OCI-LY1 (cell line): ENCODE data around the gene TBC1D22B.

ENCODE experiments used
- H2AFZ ChIP-seq: fragments of 200-600 bp; sonication (generic), shearing (Covaris generic); 2 replicates; pipeline ENCODE4 v1.6.0; 2014; ENCODE audit warnings: antibody characterized with exemption, mild to moderate bottlenecking, low read length
- H3F3A ChIP-seq: fragments of 200-600 bp; sonication (generic), shearing (Covaris generic); 2 replicates; pipeline ENCODE4 v1.6.0; 2014; ENCODE audit warnings: mild to moderate bottlenecking, antibody characterized with exemption, low read length, moderate library complexity; ENCODE audit not compliant: insufficient read depth
- H3K27ac ChIP-seq: fragments of 200-600 bp; sonication (generic); 2 replicates; pipeline ENCODE4 v1.5.1; 2014; ENCODE audit warnings: low read length, mixed run types, mild to moderate bottlenecking, low read depth; ENCODE audit not compliant: poor library complexity, severe bottlenecking
- H3K27me3 ChIP-seq: fragments of 200-600 bp; sonication (generic); 2 replicates; pipeline ENCODE4 v1.6.0; 2014; ENCODE audit warnings: antibody characterized with exemption, mild to moderate bottlenecking, low read length, moderate library complexity; ENCODE audit not compliant: insufficient read depth
- H3K36me3 ChIP-seq: fragments of 200-600 bp; sonication (generic); 2 replicates; pipeline ENCODE4 v1.6.1; 2014; ENCODE audit warnings: mild to moderate bottlenecking, antibody characterized with exemption, low read length, moderate library complexity, mixed read lengths; ENCODE audit not compliant: insufficient read depth
- H3K4me1 ChIP-seq: fragments of 200-600 bp; sonication (generic); 2 replicates; pipeline ENCODE4 v1.5.1; 2014; ENCODE audit warnings: mild to moderate bottlenecking, low read length, moderate library complexity; ENCODE audit not compliant: insufficient read depth, severe bottlenecking
- H3K4me2 ChIP-seq: fragments of 200-600 bp; sonication (generic), shearing (Covaris generic); 2 replicates; pipeline ENCODE4 v1.6.1; 2014; ENCODE audit warnings: low read length
- H3K4me3 ChIP-seq: fragments of 200-600 bp; sonication (generic); 2 replicates; pipeline ENCODE4 v1.5.1; 2014; ENCODE audit warnings: low read length, low read depth, mild to moderate bottlenecking, mixed read lengths; ENCODE audit not compliant: poor library complexity, severe bottlenecking
- H3K79me2 ChIP-seq: fragments of 200-600 bp; shearing (Covaris generic); 2 replicates; pipeline ENCODE4 v1.6.1; 2016; ENCODE audit warnings: mixed run types, low read length, mixed read lengths; ENCODE audit not compliant: insufficient read depth
- H3K9ac ChIP-seq: fragments of 200-600 bp; sonication (generic), shearing (Covaris generic); 2 replicates; pipeline ENCODE4 v1.6.1; 2014; ENCODE audit warnings: mild to moderate bottlenecking, low read length, mixed read lengths
- H3K9me2 ChIP-seq: fragments of 200-600 bp; sonication (generic), shearing (Covaris generic); 2 replicates; pipeline ENCODE4 v1.6.1; 2014; ENCODE audit warnings: low read depth, mild to moderate bottlenecking, low read length, mixed read lengths
- H3K9me3 ChIP-seq: fragments of 200-600 bp; shearing (Covaris generic); 2 replicates; pipeline ENCODE4 v1.6.1; 2014; ENCODE audit warnings: low read length, mixed read lengths
- H4K20me1 ChIP-seq: fragments of 200-600 bp; sonication (generic), shearing (Covaris generic); 2 replicates; pipeline ENCODE4 v1.6.0; 2016; ENCODE audit warnings: mild to moderate bottlenecking, low read length; ENCODE audit not compliant: insufficient read depth
- EZH2 ChIP-seq: fragments of 200-600 bp; sonication (generic), shearing (Covaris generic); IDR thresholded peaks from 2 replicates; pipeline ENCODE4 v1.8.0; 2017; ENCODE audit warnings: borderline replicate concordance, mixed run types, mild to moderate bottlenecking, antibody characterized with exemption, low read length, moderate library complexity, mixed read lengths
- TF ChIP-seq, protein P1 (sequence below): fragments of 200-600 bp; sonication (generic), shearing (Covaris generic); IDR thresholded peaks from 2 replicates; pipeline ENCODE4 v1.5.1; 2017; ENCODE audit warnings: mild to moderate bottlenecking, antibody characterized with exemption, low read length, moderate library complexity, mixed read lengths

Gene TBC1D22B

DNA sequence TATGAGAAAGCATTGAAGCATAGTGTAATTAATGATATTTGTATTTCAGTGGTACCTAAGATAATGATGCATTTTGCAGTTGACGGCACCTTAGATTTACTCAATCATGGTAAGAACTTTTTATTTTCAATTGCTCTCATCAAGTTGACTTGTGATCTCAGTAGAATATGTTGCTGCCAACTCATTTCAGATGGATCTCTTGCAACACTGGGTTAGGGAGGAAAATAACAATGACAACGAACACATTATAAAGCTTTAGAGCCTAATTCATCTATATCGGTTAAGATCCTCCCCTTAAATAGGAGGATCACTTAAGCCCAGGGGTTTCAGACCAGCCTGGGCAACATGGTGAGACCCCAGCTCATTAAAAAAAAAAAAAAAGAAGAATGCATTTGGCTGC, 18.0 kb upstream of the TBC1D22B start:
- no peak overlapping the region for H2AFZ ChIP-seq
- no peaks in the 10 kb centered on the region for H3K79me2 ChIP-seq
- no peaks in the 10 kb centered on the region for H4K20me1 ChIP-seq
- no peak overlapping the region for H3K9ac ChIP-seq
- H3K4me3 ChIP-seq, result no peak overlapping the region
- no peak overlapping the region for H3K27ac ChIP-seq
- TF ChIP-seq, protein P1, sequence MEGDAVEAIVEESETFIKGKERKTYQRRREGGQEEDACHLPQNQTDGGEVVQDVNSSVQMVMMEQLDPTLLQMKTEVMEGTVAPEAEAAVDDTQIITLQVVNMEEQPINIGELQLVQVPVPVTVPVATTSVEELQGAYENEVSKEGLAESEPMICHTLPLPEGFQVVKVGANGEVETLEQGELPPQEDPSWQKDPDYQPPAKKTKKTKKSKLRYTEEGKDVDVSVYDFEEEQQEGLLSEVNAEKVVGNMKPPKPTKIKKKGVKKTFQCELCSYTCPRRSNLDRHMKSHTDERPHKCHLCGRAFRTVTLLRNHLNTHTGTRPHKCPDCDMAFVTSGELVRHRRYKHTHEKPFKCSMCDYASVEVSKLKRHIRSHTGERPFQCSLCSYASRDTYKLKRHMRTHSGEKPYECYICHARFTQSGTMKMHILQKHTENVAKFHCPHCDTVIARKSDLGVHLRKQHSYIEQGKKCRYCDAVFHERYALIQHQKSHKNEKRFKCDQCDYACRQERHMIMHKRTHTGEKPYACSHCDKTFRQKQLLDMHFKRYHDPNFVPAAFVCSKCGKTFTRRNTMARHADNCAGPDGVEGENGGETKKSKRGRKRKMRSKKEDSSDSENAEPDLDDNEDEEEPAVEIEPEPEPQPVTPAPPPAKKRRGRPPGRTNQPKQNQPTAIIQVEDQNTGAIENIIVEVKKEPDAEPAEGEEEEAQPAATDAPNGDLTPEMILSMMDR, result no peak
- TF ChIP-seq EZH2, result no peak
- no peaks in the 10 kb centered on the region for H3K9me3 ChIP-seq
- H3K4me2 ChIP-seq, result no peak overlapping the region
- no peaks in the 10 kb centered on the region for H3K36me3 ChIP-seq
- no peaks in the 10 kb centered on the region for H3K27me3 ChIP-seq
- peaks cover 12% of the 10 kb centered on the region for H3K4me1 ChIP-seq
- H3K9me2 ChIP-seq, result no peaks in the 10 kb centered on the region
- H3F3A ChIP-seq, result no peaks in the 10 kb centered on the region

DNA sequence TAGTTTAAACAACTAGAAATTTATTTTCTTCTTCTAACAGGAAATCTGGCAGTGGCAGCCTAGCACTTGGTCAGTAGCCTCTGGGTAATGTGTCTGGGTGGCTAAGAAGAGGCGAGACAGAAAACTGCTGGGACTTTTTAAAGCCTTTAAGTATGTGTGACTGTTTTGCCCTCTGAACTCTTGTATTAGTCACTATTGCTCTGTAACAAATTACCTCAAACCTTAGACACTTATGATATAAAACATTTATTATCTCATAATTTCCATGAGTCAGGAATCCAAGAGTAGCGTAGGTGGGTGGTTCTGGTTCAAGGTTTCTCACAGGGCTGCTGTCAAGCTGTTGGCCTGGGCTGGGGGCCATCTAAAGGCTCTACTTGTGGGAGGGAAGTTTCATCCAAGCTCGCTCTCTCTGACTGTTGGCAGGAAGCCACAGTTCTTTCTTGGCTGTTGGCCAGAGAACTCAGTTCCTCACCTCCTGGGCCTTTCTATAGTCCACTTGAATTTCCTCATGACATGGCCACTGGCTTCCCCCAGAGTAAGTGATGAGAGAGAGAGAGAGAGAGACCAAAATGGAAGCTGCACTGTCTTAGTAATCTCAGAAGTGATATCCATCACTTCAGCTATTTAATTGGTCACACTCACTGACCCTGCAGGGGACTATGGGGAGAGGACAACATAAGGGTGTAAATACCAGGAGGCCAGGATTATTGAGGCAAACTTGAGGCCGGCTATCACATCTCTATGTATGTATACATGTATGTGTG, 17.4 kb upstream of the TBC1D22B start:
- Histone ChIP-seq H3K36me3 (no peaks in the 10 kb centered on the region), H3K9ac (no peak overlapping the region), H4K20me1 (no peaks in the 10 kb centered on the region), H3K9me2 (no peaks in the 10 kb centered on the region), H3K4me3 (no peak overlapping the region), H3K79me2 (no peaks in the 10 kb centered on the region), H3K4me2 (no peak overlapping the region), H3K9me3 (no peaks in the 10 kb centered on the region), H3K27me3 (no peaks in the 10 kb centered on the region), H3K27ac (no peak overlapping the region), H2AFZ (no peak overlapping the region), H3F3A (no peaks in the 10 kb centered on the region), H3K4me1 (peaks cover 12% of the 10 kb centered on the region)
- TF ChIP-seq EZH2, result no peak
- TF ChIP-seq, protein P1, result no peak

DNA sequence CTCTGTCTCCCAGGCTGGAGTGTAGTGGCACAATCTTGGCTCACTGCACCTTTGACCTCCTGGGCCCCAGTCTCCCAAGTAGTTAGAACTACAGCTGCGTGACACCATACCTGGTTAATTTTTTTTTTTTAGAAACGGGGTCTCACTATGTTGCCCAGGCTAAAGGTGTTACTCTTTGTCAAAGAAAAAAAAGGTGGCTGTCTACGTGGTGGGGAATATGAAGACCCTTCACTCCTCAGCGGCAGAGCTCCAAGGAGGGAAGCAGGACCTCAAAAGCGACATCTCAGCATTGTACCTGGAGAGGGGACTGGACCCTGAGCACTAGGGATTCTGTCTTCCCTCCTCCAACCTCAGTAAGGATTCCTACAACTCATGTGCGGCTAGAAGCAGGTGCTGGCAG, 16.4 kb upstream of the TBC1D22B start:
- Histone ChIP-seq H3K4me3 (no peak overlapping the region), H3F3A (no peaks in the 10 kb centered on the region), H3K9me2 (no peaks in the 10 kb centered on the region), H2AFZ (no peak overlapping the region), H3K27ac (no peak overlapping the region), H4K20me1 (no peaks in the 10 kb centered on the region), H3K9ac (no peak overlapping the region), H3K27me3 (peaks cover 2% of the 10 kb centered on the region; the same call in 1 of the 2 replicates), H3K4me1 (peaks cover 12% of the 10 kb centered on the region), H3K36me3 (no peaks in the 10 kb centered on the region), H3K9me3 (no peaks in the 10 kb centered on the region), H3K79me2 (no peaks in the 10 kb centered on the region), H3K4me2 (no peak overlapping the region)
- TF ChIP-seq EZH2, result no peak
- TF ChIP-seq, protein P1, result no peak
